PC-3 (cell line): ENCODE data around the gene FAM222A. TPM values are rescaled to one million over a fixed set of nuclear protein-coding genes. Genes with fewer than 3 reads are reported as not detected.

Experiments used
- ATAC-seq: fragments of 200-7000 bp; cut with Tn5 transposase; 2 replicates; pipeline ENCODE4 v1.9.1; 2020; ENCODE audit warnings: mild to moderate bottlenecking, moderate library complexity
- BruUV-seq: library from RNA; stranded (reverse); fragments of 400-500 nt; replicated peaks from 2 replicates; lab custom pipeline; 2021; lab: Mats Ljungman, UMichigan
- CTCF ChIA-PET: fragments of 300-600 bp; sonication (Branson Sonifier 250); formaldehyde crosslinking; loops from one replicate; lab custom pipeline; 2022; ENCODE audit warnings: antibody characterized with exemption; lab: Charles Lee
- POLR2A ChIA-PET: fragments of 300-600 bp; sonication (Branson Sonifier 250); formaldehyde crosslinking; loops from one replicate; lab custom pipeline; 2022; ENCODE audit warnings: antibody characterized with exemption; ENCODE audit not compliant: unreplicated experiment; lab: Charles Lee
- DNase-seq: peaks from one replicate; pipeline ENCODE4 v3.0.0-alpha.2; 2015
- H2AFZ ChIP-seq: fragments of 300-600 bp; sonication (generic); 2 replicates; pipeline ENCODE4 v1.6.0; 2016; ENCODE audit warnings: antibody characterized with exemption, low read length
- H3F3A ChIP-seq: fragments of 300-600 bp; sonication (generic); one replicate; pipeline ENCODE4 v1.6.0; 2017; ENCODE audit warnings: antibody characterized with exemption, low read length, control low read depth, mild to moderate bottlenecking; ENCODE audit not compliant: unreplicated experiment
- H3K27ac ChIP-seq: fragments of 300-600 bp; sonication (generic); 2 replicates; pipeline ENCODE4 v1.5.1; 2016; ENCODE audit warnings: mild to moderate bottlenecking, low read length
- H3K27me3 ChIP-seq: fragments of 300-600 bp; sonication (generic); 2 replicates; pipeline ENCODE4 v1.6.1; 2016; ENCODE audit warnings: low read length, mixed read lengths
- H3K36me3 ChIP-seq: fragments of 300-600 bp; sonication (generic); 2 replicates; pipeline ENCODE4 v1.6.1; 2016; ENCODE audit warnings: low read depth, mixed run types, low read length, mixed read lengths
- H3K4me1 ChIP-seq: fragments of 300-600 bp; sonication (generic); 2 replicates; pipeline ENCODE4 v1.5.1; 2016; ENCODE audit warnings: low read length; ENCODE audit not compliant: insufficient read depth
- H3K4me2 ChIP-seq: fragments of 300-600 bp; sonication (generic); 2 replicates; pipeline ENCODE4 v1.6.0; 2016; ENCODE audit warnings: low read length
- H3K4me3 ChIP-seq: fragments of 300-600 bp; sonication (generic); 2 replicates; pipeline ENCODE4 v1.5.1; 2016; ENCODE audit warnings: mild to moderate bottlenecking, low read length, mixed read lengths
- H3K79me2 ChIP-seq: fragments of 300-600 bp; sonication (generic); 2 replicates; pipeline ENCODE4 v1.6.1; 2017; ENCODE audit warnings: low read length, mixed read lengths
- H3K9ac ChIP-seq: fragments of 300-600 bp; sonication (generic); 2 replicates; pipeline ENCODE4 v1.6.0; 2016; ENCODE audit warnings: mild to moderate bottlenecking, low read length
- H3K9me2 ChIP-seq: fragments of 300-600 bp; sonication (generic); replicated peaks from 2 replicates; pipeline ENCODE4 v1.6.1; 2016; ENCODE audit warnings: mixed run types, low read length, mixed read lengths
- H3K9me3 ChIP-seq: fragments of 300-600 bp; sonication (generic); 2 replicates; pipeline ENCODE4 v1.6.1; 2016; ENCODE audit warnings: low read length, mixed read lengths
- H4K20me1 ChIP-seq: fragments of 300-600 bp; sonication (generic); 2 replicates; pipeline ENCODE4 v1.6.1; 2016; ENCODE audit warnings: low read length, mixed read lengths
- CTCF ChIP-seq: fragments of 300-600 bp; sonication (generic); conservative IDR thresholded peaks from 2 replicates; pipeline ENCODE4 v1.5.1; 2017; ENCODE audit warnings: antibody characterized with exemption, low read depth, mild to moderate bottlenecking, low read length
- EZH2 ChIP-seq: fragments of 300-600 bp; sonication (generic); IDR thresholded peaks from one replicate; pipeline ENCODE4 v1.6.1; 2017; ENCODE audit warnings: antibody characterized with exemption, mild to moderate bottlenecking, low read length; ENCODE audit not compliant: unreplicated experiment
- EZH2phosphoT487 ChIP-seq: fragments of 300-600 bp; sonication (generic); IDR thresholded peaks from 2 replicates; pipeline ENCODE4 v1.6.1; 2018; ENCODE audit warnings: mild to moderate bottlenecking, antibody characterized with exemption, low read length, borderline replicate concordance
- intact Hi-C: fragments of 100-400 bp; cut with micrococcal nuclease; formaldehyde crosslinking; loops from 2 replicates; pipeline ENCODE4 v1.9.0; 2023
- total RNA-seq: library from RNA; depleted of rRNA; stranded (reverse); fragments of >200 nt; gene quantifications from 2 replicates; pipeline ENCODE4 v1.2.3, GENCODE V29; 2014

Gene FAM222A
- total RNA-seq, 1 experiment from 2014 or later = 11.7 TPM

- Histone ChIP-seq H2AFZ (no peak overlapping the region), H3K79me2 (no peaks in the 10 kb centered on the region), H4K20me1 (no peaks in the 10 kb centered on the region), H3K27ac (no peak overlapping the region), H3K36me3 (no peaks in the 10 kb centered on the region), H3K27me3 (no peaks in the 10 kb centered on the region), H3K9me3 (no peaks in the 10 kb centered on the region), H3K4me1 (no peaks in the 10 kb centered on the region), H3K4me3 (no peak overlapping the region), H3F3A (no peaks in the 10 kb centered on the region), H3K9ac (no peak overlapping the region), H3K9me2 (no peaks in the 10 kb centered on the region), H3K4me2 (no peak overlapping the region)
- ChIA-PET CTCF (interaction anchor here (0.6 kb wide), 1 partner anchor 38 kb away, joined by 3 read pairs; no protein-coding TSS in a partner anchor), POLR2A (no interaction called here)
- TF ChIP-seq CTCF (no peak), EZH2 (no peak), EZH2phosphoT487 (no peak)
- intact Hi-C loops = no loop called here
- DNase-seq (no peak), ATAC-seq (no peak)
- no TSS peak for BruUV-seq
Observed at GRCh38 chr12:109807954-109808643, 94.5 kb downstream of the FAM222A start.

- H3K9ac ChIP-seq = no peak overlapping the region
- no peak overlapping the region for H3K27ac ChIP-seq
- no peaks in the 10 kb centered on the region for H3K9me3 ChIP-seq
- DNase-seq (no peak), ATAC-seq (no peak)
- TF ChIP-seq CTCF (no peak), EZH2 (no peak), EZH2phosphoT487 (no peak)
- ChIA-PET POLR2A (no interaction called here), CTCF (interaction anchor here (0.6 kb wide), 1 partner anchor 37 kb away, joined by 3 read pairs; no protein-coding TSS in a partner anchor)
- no peaks in the 10 kb centered on the region for H3K36me3 ChIP-seq
- BruUV-seq = no TSS peak
- no peaks in the 10 kb centered on the region for H3F3A ChIP-seq
- no peaks in the 10 kb centered on the region for H3K79me2 ChIP-seq
- intact Hi-C loops = no loop called here
- H4K20me1 ChIP-seq = no peaks in the 10 kb centered on the region
- no peaks in the 10 kb centered on the region for H3K4me1 ChIP-seq
- H3K27me3 ChIP-seq = no peaks in the 10 kb centered on the region
- H2AFZ ChIP-seq = no peak overlapping the region
- H3K4me3 ChIP-seq = no peak overlapping the region
- H3K4me2 ChIP-seq = no peak overlapping the region
- no peaks in the 10 kb centered on the region for H3K9me2 ChIP-seq
Observed at GRCh38 chr12:109808876-109809646, 95.4 kb downstream of the FAM222A start.
